ENCODE measurements around the gene MEIS1.

DNA sequence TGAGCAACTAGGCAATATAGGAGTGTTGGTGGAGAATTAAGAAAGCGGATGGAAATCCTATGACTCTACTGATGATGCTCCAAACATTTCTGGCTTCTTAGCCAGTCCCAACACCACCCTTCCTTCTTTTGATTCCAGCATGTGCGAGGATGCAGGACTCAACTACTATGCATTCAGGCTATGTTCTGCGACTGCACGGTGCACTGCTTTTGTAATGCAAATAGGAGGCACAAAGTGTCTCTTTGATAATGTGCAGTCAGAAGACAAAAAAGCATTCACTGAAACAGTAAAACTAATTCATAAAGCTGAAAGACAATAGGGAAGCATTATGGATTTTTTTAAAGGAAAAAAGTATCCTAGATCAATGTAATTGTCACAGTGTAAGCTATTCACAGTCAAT lies 106.7 kb downstream of the MEIS1 start:
- TF ChIP-seq, protein P1, sequence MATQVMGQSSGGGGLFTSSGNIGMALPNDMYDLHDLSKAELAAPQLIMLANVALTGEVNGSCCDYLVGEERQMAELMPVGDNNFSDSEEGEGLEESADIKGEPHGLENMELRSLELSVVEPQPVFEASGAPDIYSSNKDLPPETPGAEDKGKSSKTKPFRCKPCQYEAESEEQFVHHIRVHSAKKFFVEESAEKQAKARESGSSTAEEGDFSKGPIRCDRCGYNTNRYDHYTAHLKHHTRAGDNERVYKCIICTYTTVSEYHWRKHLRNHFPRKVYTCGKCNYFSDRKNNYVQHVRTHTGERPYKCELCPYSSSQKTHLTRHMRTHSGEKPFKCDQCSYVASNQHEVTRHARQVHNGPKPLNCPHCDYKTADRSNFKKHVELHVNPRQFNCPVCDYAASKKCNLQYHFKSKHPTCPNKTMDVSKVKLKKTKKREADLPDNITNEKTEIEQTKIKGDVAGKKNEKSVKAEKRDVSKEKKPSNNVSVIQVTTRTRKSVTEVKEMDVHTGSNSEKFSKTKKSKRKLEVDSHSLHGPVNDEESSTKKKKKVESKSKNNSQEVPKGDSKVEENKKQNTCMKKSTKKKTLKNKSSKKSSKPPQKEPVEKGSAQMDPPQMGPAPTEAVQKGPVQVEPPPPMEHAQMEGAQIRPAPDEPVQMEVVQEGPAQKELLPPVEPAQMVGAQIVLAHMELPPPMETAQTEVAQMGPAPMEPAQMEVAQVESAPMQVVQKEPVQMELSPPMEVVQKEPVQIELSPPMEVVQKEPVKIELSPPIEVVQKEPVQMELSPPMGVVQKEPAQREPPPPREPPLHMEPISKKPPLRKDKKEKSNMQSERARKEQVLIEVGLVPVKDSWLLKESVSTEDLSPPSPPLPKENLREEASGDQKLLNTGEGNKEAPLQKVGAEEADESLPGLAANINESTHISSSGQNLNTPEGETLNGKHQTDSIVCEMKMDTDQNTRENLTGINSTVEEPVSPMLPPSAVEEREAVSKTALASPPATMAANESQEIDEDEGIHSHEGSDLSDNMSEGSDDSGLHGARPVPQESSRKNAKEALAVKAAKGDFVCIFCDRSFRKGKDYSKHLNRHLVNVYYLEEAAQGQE (IDR thresholded peaks at IDR 0.05; ENCODE audit: insufficient read depth in 1 of 2, low read depth in 2 of 2, low read length in 2 of 2), result no peak
- TF ChIP-seq POLR2AphosphoS5 (IDR thresholded peaks at IDR 0.05; ENCODE audit: low read depth, low read length), result no peak
- TF ChIP-seq TAF1 (IDR thresholded peaks at IDR 0.05; ENCODE audit: borderline replicate concordance, insufficient read depth, low read length), result no peak
- no peak for TF ChIP-seq SIN3A (IDR thresholded peaks at IDR 0.05; ENCODE audit: borderline replicate concordance, insufficient read depth, low read length)
- TF ChIP-seq FOXP2 (optimal IDR thresholded peaks at IDR 0.05; ENCODE audit: borderline replicate concordance, extremely low read depth, extremely low read length, insufficient read depth), result no peak

Data from PFSK-1 (cell line).